HG03064 (cell line): Measurements from ENCODE around the gene ALOXE3.

Source experiments
- ATAC-seq: cut with Tn5 transposase; IDR thresholded peaks from one replicate; pipeline ENCODE4 v1.9.1; 2021; ENCODE audit warnings: low read depth; ENCODE audit not compliant: unreplicated experiment

ALOXE3 gene

DNA sequence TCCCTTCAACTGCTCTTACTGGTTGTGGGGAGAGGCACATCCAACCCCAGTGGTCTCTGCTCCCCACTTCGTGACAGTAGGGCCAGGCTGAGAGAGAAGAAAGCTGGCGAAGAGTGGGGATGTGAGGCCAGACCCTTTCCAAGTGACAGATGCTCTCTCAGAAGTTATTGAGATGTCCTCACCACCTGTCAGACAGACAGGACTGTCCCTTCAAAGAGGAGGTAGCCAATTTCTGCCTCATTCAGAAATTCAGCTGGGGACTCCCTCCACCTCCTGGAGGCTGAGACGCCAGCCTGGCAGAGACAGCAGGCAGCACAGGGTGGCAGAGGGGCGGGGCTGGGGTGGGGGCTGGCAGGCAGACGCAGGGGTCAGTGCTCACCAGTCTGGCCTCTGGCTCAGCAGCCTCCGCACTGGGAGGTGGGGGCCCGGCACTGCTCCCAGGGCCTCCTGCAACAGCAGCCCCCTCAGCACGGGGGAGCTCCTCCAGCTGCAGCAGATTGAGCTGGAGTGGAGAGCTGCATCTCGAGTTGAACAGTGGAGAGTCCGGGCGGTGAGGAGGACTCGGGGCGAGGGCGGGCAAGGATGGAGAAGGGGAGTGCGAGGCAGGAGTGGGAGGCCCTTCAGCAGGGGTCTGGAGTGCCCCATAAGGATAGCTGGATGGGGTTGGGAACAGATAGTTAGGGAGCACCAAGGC, 24.7 kb upstream of the ALOXE3 start:
- ATAC-seq = no peak

DNA sequence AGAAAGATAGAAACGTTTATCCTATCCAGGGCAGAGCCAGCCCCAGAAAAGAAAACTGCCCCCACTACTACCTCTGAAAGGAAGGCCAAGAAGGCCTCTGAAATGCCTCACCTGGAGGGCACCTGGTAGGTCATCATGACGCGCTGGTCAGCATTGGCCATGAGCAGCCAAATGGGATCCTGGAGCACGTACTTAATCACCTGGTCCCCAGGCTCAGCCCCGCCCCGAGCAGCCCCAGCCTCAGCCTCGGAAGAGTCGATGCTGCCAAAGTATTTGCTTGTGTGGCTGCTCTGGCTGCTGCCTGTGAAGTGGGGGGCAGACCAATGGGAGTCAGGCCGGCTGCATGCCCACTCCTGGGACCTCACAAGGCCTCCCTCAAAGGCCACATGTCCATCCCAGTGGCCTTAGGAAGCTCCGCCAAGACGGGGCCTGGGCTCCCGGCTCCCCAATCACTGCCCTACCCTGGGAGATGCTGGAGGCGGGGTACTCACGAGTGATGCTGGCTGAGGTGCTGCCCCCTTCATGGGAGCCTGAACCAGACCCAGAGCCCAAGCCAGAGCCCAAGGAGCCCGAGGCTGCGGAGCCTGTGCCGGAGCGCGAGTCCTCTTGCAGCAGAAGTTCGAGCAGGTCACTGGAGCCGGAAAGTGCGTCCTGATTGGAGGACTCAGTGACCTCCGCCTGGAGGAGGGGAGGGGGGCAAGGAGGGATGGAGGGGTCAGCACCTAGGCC, 24.0 kb upstream of the ALOXE3 start:
- ATAC-seq = no peak

DNA sequence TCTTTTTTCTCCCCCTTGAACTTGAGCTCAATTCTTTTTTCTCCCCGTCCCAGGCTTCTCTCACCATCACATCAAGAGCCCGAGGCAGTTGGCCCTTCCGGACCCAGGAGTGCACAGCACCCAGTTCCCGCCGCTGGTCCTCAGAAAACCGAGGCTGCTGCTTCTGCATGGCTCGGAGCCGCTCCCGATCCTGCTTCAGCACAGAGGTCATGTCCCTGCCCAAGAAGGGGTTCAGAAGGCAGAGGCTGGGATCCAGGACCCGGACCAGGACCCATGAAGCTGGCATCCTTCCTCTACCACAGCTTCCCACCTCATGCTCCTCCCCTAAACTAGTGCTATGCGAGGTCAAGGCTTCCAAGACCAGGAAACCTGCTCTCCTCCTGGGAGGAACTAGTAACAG, 23.4 kb upstream of the ALOXE3 start:
- no peak for ATAC-seq

DNA sequence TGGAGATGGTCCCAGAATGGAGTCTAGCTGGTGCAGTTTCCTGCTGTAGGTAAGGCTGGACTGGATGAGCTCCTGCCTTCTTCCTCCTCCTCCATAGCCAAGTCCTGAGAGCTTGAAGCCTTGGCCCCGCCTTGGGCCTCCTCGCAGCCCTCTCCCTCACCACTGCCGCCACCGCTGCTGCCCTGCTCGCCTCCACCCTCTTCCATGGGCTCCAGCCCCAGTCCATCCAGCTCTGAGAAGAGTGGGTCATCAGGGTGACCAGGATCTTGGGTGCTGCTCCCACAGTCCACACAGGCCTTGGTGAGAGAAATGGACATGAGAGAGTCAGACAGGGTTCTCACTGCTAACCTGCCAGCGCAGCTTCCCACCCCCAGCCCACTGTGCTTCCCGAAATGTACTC, 22.7 kb upstream of the ALOXE3 start:
- ATAC-seq = no peak

DNA sequence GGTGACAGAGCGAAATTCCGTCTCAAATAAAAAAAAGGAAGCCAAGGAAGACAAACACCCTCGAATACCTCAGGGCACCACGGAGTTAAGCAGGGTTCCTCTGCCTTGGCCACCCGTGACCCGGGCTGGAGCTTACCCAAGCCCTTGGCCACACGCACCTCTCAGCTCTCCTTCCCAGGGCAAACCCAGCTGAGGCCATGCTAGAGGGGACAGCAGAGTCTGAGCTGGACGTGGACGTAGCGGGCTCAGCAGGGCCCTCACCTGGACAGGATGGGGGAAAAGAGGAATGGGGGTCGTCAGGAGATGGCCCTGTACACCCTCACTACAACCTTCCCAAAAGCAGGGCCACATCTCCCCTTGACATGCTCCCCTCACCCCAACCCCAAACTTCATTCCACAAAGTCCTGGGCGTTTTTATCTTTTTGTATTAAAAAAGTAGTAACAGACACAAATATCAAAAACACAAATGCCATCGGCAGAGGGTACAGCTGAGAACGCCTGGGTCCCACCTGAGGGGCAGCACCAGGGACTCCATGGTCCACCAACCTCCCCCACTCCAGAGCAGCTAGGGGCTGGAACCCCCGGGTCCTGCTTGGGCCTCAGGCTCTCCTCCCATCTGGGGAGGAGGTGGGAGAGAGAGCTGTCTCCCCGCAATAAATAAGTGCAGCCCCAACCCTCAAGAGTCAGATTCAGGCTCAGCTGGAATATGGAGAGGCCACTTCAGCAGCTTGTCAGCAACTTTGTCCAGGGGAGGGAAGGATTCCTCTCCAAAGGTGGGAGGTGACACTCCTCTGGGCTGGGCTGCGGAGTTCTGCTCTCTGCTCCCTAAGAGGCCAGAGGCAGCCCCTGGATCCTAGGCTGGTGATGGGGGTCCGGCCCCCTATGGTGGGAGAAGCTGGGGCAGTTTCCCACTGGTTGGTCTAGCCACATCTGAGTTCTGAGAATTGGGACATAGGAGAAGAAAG, 22.0 kb upstream of the ALOXE3 start:
- ATAC-seq = no peak

DNA sequence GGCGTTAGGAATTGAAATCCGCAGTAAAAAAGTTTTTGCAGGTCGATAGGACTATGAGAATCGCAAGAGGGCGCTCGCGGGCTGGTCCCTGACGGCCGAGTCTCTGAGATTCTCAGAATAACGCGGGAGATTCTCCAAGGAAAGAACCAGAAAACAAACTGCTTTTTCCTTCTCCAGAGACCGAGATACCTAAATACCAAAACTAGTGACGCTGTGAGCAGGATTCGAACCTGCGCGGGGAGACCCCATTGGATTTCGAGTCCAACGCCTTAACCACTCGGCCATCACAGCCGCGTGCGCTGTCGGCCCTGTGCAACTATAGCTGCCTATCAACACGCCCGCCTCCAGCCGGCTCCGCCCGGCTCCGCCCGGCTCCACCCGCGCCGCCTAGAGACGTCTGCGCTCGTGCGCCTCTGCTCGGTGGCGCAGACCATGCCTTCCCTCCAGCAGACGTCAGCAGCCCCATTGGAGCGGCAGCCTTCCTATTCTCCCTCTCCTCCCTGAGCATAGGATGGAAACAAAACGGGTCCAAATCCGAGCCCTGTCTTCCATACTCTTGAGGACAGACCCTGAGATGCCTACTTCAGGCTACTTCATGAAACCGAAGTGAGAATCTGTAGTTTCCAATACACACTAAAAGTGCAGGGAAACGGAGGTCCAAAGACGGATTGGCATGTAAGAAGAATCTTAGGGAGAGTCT, 20.5 kb upstream of the ALOXE3 start:
- peak; percentile 67 for ATAC-seq

DNA sequence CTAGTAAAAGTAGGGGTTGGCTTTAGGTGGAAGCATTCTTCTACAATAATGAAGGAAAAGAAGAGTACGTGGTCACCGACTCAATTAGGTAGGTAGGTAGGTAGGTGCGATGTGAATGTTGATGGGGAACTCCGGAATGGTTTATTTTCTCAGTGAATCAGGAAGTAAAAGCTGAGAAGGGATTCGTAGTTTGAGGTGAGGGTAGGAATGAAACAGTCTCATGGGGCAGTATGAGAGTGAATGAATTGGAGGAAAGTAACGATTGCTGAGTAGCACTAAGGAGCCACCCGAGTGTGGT, 20.0 kb upstream of the ALOXE3 start:
- ATAC-seq = peak; percentile 4

DNA sequence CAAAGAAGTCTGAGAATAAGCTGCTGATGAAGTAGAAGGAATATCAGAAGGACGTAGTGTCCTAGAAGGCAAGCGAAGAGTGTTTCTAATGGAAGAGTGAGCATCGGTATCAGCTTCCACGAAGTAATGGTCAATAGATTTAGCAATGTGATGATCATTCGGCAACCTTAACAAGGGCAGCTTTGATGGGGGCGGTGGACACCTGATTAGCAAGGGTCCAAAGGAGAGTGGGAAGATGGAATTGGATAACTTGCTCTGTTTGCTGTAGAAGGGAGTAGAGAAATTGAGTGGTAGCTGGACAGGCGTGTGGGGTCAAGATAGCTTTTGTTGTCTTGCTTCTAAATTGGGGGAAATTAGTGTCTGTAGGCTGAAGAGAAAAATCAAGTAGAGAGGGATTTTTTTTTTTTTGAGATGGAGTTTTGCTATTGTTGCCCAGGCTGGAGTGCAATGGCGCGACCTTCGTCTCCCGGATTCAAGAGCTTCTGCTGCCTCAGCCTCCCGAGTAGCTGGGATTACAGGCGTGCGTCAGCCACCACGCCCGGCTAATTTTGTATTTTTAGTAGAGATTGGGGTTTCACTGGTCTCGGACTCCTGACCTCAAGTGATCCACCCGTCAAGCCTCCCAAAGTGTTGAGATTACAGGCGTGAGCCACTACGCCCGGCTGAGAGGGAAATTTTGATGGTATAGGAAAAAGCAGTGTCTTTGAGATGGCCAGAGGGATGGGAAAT, 19.5 kb upstream of the ALOXE3 start:
- no peak for ATAC-seq

DNA sequence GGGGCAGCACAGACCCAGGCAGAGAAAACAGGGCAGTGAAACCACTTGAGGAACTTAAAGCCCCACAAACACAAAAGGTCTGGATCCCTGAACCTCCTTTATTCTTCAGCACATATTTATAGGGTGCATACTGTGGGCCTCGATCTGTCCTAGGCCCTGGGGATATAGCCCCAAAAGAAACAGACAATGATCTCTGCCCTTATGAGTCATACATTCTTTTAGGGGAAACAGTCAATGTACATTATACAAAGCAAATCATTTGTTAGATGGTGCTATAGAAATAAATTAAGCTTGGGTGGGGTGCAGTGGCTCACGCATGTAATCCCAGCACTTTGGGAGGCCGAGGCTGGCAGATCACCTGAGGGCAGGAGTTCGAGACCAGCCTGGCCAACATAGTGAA, 15.6 kb upstream of the ALOXE3 start:
- no peak for ATAC-seq

DNA sequence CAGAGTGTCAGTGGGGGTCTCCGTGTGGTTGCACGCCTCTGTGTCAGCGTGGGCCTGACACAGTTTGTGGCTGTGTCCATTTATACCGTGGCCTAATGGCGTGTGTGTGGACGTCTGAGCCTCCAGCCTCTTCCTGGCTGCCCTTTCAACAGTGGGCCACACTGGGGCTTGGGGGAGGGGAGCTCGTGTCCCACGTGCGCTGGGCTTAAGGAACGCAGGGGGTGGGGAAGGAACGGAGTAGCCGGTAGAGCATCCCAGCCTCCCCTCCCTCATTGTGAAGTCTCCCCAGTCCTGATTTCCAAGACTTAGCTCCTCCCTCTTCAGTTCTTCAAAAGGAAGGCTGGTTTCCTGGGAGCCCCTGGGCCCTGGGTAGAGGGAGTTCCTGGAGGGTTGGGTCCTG, 15.1 kb upstream of the ALOXE3 start:
- ATAC-seq = no peak

DNA sequence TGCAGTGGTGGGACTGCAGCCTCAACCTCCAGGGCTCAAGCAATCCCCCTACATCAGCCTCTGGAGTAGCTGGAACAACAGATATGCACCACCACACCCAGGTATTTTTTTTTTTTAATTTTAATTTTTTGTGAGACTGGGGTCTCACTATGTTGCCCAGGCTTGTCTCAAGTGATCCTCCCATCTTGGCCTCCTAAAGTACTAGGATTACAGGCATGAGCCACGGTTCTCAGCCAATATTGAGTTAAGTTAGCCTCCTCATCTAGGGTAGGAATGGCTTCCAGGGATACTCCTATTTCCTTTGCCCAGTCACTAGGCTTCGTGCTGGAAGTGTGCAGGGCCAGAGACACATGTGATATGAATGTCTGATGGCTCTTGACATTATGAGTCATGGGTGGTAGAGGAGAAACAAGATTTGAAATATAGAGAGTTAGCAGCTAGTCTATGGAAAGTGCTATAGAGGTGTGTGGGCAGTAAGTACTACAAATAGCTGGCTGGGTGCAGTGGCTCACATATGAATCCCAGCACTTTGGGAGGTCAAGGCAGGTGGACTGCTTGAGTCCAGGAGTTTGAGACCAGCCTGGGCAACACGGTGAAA, 13.6 kb upstream of the ALOXE3 start:
- no peak for ATAC-seq

DNA sequence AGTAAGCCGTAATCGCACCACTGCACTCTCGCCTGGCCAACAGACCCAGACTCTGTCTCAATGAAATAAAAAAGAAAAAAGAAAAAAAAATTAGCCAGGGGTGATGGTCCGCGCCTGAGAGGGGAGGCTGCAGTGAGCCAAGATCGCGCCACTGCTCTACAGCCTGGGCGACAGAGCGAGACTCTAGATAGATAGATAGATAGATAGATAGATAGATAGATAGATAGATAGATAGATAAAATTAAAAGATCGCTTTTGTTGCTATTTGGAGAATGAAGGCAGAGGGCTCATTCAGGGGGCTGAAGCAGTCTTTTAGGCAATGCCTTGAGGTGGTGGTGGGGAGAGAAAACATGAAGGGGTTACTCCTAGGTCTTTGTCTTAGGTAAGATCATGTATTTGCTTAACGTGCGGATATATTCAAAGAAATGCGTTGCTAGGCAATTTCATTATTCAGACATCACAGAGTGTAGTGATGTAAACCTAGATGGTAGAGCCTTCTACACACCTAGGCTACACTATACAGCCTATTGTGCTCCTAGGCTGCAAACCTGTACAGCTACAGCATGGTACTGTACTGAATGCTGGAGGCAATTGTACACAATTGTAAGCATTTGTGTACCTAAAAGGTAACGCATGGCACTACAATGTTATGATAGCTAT, 9.9 kb upstream of the ALOXE3 start:
- ATAC-seq = no peak

DNA sequence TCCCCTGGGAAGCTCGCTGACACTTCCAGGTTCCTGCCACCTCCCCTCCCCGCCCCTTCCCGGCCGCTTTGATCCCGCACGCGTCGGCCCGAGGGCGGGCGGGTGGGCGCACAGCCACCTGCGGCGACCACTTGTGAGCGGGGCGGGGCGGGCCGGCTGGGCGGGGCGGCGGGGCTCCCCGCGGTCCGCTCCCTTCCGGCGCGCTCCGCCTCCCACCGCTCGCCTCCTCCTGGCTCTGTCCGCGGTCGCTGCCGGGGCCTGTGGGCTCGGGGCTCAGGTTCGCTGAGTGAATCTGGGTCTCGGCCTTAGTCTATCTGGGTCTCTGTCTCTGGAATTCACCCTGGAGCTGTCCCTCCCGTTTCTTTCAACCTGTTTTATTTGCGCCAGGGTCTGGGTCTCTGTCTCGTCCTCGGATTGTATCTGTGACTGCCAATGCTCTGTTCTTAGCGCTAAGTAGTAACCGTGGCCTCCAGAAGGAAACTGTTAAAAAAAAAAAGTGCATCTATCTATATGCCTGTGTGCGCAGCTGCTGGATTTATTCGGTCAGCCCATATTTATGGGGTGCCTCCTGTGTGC, 8.3 kb upstream of the ALOXE3 start:
- ATAC-seq = no peak

DNA sequence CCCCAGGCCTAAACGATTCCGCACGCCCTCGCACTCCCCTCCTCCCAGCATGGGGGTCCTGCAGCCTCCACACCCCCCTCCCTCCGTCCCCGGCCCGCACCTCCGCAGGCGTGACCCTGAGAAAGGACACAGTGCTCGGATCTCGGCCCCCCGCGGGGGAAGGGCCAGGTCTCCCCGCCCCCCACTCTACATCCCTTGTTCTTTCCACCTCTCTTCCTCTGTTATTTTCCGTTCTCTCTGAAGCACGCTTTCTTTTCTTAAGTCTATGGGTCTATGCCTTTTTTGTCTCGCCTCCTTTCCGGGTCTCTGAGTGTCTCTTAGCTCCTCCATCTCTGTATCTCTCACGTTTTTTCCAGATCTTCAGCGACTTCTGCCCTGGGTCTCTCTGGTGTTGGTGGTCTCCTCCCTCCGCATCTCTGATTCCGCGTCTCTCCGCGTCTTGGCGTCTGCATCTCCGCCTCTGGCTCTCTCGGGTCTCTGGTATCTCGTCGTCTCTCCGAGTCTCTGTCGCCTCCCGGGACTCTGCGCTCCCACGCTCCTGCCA, 7.7 kb upstream of the ALOXE3 start:
- ATAC-seq = no peak

DNA sequence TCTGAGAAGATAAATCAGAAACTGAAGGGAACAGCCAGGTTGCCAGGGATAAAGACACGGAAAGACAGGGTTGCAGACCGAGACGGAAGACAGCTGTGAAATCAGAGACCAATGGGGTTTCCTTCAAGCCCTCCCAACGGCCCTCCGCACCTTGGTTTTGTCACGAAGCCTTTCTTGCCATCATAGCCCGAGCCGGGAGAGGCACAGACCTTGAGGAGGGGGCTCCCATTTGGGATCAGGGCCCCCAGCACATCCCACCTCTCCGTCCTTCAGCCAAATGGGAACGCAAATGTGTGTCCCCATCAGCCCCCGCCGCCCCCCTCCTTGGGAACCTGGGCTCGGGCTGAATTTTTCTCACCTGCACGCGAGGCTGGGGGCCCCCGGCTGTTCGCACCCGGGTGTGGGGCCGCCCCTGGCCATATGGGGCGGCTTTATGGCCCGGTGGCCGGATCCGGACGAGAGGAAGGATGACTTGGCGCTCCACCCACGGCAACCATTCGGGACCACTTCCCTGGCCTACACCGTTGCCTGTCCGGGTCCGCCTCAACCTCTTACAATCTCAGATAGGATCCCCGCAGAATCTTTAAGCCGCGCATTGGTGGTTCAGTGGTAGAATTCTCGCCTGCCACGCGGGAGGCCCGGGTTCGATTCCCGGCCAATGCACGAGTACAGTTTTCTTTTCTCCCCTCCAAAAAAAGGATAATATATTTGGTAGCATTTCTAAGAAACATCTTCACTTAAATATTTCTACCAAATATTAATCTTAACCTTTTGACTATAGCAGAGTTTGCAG, 7.0 kb upstream of the ALOXE3 start:
- ATAC-seq = no peak

DNA sequence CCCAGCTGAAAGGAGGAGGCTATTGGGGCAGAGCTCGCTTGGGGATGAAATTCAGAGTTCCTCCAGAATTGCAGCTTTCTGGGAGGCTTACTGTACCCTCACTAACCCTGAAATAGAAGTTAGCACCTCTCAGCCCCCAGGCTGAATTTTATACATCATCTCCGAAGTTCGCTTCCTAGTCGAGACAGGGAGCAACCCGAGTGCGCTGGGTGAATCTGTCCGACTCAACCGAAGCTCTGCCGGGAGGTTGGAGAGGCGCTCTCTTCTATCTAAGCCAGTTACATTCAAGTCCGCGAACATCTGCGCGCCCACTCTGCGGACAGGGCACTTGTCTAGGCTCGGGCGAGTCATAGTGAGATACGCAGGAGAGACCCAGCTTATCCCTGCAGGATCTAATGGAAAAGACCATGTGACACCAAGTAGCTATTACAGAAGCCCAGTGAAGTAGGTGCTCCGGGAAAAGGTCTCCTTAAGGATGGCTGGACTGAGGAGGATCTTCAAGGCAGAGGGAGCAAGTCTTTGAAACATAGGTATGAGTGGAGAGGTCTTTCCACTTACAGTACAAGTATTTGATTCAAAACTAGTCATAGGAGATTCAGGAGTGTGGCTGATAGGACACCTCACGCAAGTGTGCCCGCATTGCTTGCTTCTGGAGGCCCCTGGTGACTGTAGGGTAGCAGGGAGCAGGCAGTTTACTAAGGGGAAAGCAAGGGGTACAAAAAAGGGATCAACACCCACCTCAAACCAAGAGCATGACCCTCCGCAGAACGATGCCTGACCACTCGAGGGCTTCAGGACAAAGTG, 6.2 kb upstream of the ALOXE3 start:
- no peak for ATAC-seq

DNA sequence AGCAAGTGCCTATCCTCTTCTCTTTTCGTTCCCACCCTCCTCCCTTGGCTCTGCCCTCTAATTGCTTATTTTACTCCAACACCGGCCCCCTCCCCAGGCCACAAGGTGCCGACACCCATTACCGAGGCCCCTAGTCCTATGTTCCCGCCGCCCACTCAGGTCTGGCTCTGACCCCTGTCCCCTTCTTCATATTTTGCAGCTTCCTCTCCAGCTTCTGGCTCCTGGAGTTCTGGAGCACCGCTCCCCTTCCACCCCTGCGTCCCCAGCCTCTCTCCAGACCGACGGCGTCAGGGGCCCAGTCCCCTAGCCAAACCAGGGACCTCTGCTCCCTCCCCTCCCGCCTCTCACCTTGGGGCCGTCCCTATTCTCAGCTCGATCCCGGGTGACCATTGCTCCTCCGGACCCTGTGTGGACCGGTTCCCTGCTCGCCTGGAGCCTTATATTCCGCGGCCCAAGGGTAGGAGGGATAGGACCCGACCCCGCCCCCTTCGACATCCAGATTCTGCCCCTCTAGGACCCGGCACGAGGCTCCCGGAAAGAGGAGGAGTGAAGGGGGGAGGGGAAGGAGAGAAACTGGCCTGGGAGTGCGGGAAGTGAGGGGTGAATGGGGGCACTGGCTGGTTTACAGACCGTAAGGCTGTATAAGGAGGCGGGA, 5.5 kb upstream of the ALOXE3 start, which contains the start of gene HES7:
HES7 (minus strand) TSS at position 412 of the 655 bp plus-strand sequence; CDS start at position 390, 22 bp downstream.
- ATAC-seq = no peak
